Medulla oblongata (tissue), 1 donor: ENCODE measurements around the gene KCNS3.

Experiments used
- DNase-seq: peaks from one replicate; pipeline ENCODE4 v3.0.0-alpha.2; 2015; ENCODE audit errors: extremely low spot score

The KCNS3 gene, protein sequence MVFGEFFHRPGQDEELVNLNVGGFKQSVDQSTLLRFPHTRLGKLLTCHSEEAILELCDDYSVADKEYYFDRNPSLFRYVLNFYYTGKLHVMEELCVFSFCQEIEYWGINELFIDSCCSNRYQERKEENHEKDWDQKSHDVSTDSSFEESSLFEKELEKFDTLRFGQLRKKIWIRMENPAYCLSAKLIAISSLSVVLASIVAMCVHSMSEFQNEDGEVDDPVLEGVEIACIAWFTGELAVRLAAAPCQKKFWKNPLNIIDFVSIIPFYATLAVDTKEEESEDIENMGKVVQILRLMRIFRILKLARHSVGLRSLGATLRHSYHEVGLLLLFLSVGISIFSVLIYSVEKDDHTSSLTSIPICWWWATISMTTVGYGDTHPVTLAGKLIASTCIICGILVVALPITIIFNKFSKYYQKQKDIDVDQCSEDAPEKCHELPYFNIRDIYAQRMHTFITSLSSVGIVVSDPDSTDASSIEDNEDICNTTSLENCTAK

DNA sequence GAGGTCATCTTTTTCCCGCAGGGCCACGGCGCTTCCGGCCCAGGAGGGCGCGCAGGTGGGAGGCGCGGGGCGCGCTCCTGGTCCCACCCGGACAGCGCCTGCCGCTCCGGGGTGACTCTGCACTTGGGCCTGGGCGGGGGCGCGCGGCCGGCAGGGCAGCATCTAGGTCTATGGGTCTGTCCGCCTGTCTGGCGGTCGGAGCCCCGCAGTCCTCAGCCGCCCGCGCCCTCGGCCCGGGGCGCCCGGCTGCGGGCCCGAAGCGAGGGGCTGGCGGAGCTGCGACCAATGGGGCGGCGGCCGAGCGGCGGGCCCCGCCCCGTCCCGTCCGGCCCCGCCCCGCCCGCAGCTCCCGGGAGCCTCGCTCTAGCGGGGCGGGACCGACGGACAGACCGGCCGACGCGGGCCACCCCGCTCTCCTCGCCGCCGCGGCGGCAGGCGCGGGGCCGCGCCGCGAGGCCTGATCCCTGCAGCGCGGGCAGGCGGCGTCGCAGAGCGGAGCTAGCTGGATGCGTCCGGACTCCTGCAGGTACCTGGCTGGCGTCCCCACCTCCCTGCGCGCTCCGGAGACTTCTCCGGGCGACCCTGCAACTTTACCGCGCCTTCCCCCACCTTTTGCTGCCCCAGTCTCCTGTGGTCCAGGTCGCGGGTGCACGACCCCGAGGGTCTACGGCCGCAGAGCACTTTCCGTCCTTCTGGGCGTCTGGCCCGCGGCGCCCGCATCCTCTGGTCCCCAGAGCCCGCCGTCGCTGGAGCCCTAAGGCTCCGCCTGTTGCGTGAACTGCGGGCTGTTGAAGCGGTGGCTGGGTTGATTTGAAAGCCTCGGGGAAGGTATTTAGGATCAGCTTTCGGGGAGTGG lies at the start of gene KCNS3:
TSS of gene KCNS3 (plus strand) at position 387 of the 856 bp plus-strand sequence. CDS start 52,342 bp downstream, outside the sequence.
- DNase-seq = no peak

- peak; percentile 80 for DNase-seq
Observed at GRCh38 chr2:17830053-17831034, 48.1 kb upstream of the KCNS3 start.

GRCh38 chr2:17835516-17835915 lies 43.0 kb upstream of the KCNS3 start:
- no peak for DNase-seq

- no peak for DNase-seq
Observed at GRCh38 chr2:17839959-17840358, 38.5 kb upstream of the KCNS3 start.

DNA sequence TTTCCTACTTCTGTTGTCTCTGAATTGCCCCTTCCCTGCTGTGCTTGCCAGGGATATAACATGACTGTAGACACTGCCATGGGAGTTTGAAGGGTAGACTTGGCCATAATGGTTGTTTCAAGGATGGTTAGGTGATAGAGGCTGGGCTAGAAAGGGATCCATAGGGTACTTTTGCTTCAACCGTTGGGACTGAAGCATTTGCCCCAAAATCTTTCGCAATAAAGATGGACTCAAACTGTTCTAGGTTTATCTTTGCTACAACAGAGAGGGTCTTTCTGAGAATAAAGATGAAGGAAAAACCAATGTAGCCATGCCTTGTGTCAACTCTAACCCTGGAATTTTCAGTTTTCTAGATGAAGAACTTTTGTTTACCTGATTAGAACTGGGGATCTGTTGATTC lies 35.0 kb upstream of the KCNS3 start:
- DNase-seq = no peak

GRCh38 chr2:17845806-17846205 lies 32.7 kb upstream of the KCNS3 start:
- no peak for DNase-seq

DNA sequence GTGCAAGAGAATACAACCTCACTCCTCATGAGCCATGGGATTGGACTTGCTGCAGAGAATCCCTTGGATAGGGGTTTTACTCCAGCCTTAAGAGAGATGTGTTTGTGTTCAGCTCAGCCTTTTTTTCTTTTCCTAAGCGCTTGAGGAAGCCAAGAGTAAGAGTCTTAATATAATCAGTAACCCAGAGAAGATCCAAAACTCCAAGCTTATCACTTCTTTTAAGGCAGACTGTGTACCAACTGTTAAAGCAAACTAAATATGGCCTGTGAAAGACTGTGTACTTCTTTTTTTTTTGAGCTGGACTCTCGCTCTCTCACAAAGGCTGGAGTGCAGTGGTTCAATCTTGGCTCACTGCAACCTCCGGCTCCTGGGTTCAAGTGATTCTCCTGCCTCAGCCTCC lies 31.8 kb upstream of the KCNS3 start:
- DNase-seq = no peak

DNA sequence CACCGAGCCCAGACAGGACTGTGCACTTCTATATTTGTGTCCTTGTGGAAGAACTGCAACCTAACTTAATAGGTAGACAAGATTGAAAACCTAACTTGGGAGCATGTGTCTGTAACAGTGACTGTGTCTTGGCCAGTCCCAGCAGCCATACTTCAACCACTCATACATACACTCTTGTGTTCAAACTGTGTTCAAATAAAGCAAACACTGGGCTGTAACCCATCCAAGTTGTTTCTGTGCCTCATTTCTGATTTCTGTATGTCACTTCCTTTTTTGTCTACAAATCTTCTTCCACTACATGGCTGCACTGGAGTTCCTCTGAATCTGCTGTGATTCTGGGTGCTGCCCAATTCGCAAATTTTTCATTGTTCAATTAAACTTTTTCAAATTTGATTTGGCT lies 31.2 kb upstream of the KCNS3 start:
- DNase-seq = no peak

- no peak for DNase-seq
Observed at GRCh38 chr2:17849275-17849674, 29.2 kb upstream of the KCNS3 start.

GRCh38 chr2:17850151-17850550 lies 28.3 kb upstream of the KCNS3 start:
- no peak for DNase-seq

GRCh38 chr2:17851731-17852585 lies 26.5 kb upstream of the KCNS3 start:
- DNase-seq = peak; percentile 66

GRCh38 chr2:17853799-17854198 lies 24.7 kb upstream of the KCNS3 start:
- no peak for DNase-seq

DNA sequence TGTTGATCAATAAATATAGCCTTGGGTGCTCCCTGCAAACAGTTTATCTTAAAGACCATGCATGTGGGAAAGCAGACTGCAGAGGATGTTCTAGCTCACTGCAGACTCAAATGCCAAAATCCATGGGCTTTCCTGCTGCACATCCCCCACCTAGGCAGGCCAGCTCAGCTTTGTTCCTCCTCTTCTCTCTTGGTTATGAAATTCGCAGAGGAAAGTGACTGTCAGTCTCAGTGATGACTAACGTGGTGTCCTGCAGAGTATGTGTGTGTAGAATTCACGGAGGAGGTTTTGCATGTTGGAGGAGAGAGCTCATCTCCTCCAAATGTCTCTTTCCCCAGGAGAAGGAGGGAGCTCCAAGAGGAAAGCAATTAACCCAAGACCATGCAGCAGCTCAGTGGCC lies 21.4 kb upstream of the KCNS3 start:
- no peak for DNase-seq

DNA sequence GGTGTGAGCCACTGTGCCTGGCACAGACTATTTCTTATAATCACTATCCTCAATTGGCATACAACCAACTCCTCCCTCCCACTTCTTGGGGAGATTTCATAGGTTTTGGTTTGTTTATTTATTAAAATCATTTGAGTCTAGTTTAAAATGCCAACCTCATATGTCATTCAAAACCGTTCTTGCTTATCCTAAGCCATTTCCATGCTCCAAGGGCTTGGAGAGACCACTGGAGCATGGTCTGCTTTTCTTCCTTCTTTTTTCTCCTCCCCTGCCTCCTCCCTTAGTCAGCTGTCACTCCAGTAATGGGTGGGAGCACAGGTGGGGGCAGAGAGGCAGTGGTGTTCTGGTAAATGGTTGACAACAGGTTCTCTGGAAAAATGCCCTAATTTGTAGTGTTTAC lies 20.4 kb upstream of the KCNS3 start:
- no peak for DNase-seq

DNA sequence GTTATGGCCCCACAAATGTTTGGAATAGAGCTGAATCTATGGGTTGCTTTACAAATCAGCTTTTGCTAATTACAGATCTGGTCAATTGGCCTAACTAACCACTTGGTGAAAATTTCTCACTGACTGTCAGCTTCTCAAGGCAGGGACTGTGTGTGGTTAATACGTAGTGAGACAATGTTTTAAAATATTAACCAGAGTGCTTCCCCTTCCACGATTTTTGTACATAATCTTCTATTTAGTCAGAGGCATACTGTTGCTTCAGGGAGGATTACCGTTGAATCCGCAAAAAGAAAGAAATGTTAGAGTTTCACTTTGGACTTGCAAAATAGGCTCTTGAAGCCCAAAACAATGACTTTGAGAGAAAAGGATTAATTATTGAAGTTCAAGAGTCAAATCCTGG lies 14.9 kb upstream of the KCNS3 start:
- DNase-seq = no peak

- DNase-seq = no peak
Observed at GRCh38 chr2:17864676-17865075, 13.8 kb upstream of the KCNS3 start.

DNA sequence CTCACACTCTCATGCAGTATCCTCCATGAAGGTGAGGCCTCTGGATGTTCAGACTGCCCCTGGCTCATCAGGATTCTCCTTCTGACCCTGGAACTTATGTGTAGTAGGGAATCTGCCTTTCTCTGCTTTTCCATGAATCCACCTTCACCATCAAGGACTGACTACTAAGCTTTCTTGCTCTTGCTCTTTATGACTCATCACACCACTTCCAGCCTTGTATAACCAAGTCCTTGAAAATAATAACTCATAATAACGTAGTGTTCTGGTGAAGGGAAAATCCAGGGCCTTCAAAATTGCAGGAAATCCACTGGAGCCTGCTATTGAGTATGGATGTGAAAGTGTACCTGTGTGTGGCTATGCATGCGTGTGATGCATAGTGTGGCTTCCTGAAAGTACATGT lies 11.3 kb upstream of the KCNS3 start:
- no peak for DNase-seq

GRCh38 chr2:17869128-17869527 lies 9.3 kb upstream of the KCNS3 start:
- DNase-seq = no peak

DNA sequence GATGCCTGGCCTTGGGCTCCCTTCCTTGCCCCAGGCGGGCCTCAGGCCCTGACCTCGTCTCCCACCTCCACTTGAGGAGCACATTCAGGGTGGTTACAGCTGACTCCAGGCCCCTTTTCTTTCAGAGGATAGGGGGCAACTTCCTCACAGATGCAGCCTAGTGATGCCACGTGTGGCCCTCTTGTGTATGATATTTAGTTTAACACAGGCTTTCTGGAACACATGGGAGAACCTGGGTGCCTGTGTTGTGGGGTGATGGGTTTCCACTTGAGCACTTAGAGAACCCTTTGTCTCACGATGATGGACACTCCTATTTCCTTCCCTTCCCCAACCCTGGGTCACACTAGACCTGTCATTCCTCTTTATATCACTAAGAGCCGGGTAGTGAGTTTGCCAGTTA lies 6.8 kb upstream of the KCNS3 start:
- no peak for DNase-seq

DNA sequence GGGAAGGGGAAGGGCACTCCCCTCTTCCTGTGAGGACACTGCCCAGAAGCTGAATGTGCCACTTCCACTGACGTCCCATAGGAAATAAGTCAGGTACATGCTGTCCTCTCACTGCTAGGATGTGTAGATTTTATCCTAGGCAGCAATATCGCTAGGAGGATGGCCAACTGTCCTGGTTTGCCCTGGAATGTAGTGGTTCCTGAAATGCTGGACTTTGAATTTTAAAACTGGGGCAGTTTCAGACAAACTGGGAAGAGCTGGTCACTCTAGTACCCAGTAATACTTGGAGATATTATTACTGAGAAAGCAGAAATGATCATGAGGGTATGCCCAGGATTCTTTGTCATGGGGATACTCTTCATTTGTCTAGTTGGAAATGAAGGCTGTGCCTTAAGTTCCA lies 5.4 kb upstream of the KCNS3 start:
- DNase-seq = no peak

DNA sequence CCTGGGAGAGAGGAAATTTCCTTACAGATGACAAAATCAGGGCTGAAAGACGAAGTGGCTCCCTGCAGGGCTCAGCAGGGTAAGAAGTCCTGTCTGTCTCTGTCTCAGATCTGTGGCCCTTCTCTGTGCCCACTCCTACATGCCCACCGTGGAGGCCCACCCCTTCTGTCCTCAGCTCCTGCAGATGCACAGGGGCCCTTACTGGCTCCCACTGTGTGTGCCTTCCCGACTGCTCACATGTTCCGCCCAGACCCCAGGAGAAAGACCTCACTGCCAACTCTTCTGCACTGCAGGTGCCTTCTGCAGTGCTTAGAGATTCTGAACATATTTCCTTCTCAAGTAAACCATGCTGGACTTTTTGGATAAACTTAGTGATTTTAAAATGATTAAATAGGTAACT lies 1.9 kb upstream of the KCNS3 start:
- no peak for DNase-seq
